Anterior cingulate cortex (tissue), 58 donors: ENCODE results near the gene SPN.
"Not testable (repeated sequence)": the region's sequence is repeated elsewhere in the genome, so short reads cannot be mapped to it uniquely, and the experiment has no call there.

Experiments used
- DNase-seq, 58 donors: peaks; one replicate each; lab custom pipeline; 2025; lab: John Stamatoyannopoulos, UW

SPN gene, protein sequence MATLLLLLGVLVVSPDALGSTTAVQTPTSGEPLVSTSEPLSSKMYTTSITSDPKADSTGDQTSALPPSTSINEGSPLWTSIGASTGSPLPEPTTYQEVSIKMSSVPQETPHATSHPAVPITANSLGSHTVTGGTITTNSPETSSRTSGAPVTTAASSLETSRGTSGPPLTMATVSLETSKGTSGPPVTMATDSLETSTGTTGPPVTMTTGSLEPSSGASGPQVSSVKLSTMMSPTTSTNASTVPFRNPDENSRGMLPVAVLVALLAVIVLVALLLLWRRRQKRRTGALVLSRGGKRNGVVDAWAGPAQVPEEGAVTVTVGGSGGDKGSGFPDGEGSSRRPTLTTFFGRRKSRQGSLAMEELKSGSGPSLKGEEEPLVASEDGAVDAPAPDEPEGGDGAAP

DNA sequence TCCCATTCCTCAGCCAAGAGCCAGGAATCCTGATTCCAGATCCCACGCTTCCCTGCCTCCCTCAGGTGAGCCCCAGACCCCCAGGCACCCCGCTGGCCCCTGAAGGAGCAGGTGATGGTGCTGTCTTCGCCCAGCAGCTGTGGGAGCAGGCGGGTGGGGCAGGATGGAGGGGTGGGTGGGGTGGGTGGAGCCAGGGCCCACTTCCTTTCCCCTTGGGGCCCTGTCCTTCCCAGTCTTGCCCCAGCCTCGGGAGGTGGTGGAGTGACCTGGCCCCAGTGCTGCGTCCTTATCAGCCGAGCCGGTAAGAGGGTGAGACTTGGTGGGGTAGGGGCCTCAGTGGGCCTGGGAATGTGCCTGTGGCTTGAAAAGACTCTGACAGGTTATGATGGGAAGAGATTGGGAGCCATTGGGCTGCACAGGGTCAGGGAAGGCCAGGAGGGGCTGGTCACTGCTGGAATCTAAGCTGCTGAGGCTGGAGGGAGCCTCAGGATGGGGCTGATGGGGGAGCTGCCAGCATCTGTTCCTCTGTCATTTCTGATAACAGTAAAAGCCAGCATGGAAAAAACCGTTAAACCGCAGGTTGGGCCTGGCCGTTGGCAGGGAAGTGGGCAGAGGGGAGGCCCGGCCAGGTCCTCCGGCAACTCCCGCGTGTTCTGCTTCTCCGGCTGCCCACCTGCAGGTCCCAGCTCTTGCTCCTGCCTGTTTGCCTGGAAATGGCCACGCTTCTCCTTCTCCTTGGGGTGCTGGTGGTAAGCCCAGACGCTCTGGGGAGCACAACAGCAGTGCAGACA, at the start of gene SPN:
Gene SPN (plus strand): TSS at position 232 of the 791 bp plus-strand sequence. CDS start 482 bp downstream, at position 714.
- DNase-seq, result no peak

DNA sequence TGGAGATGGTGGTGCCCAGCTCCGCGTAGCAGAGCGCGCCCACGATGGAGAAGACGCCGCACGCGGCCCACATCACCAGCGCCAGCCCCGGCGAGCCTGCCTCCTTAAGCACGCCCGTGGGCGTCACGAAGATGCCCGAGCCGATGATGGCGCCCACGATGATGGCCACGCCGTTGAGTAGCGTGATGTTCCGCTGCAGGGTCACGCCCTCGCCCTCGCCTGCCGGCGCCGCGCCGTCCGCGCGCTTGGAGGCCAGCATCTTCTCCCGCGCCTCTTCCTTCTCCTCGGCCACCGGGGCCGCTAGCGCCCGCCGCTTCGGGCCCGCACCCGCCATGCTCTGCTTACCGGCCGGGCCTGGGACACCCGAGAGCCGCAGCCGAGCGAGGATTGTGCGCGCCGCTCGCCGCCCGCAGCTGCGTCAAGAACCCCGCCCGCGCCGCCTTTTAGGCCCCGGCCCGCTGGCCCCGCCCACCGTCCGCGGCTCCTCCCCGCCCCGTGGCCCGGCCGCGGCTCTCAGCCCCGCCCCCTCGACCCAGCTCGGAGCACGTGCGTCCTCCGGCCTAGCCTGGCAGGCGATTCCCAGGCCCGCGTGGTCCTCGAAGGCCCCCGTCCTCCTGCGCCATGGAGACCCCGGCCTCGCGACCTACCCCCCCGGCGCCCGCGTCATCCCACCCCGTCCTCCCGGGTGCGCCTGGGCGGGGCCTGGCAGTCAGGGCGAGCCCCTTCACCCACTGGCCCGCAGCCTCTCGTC, 49.6 kb upstream of the SPN start:
- peak in 55 of 58 donors; percentile 36 to 94 (median 77) for DNase-seq

DNA sequence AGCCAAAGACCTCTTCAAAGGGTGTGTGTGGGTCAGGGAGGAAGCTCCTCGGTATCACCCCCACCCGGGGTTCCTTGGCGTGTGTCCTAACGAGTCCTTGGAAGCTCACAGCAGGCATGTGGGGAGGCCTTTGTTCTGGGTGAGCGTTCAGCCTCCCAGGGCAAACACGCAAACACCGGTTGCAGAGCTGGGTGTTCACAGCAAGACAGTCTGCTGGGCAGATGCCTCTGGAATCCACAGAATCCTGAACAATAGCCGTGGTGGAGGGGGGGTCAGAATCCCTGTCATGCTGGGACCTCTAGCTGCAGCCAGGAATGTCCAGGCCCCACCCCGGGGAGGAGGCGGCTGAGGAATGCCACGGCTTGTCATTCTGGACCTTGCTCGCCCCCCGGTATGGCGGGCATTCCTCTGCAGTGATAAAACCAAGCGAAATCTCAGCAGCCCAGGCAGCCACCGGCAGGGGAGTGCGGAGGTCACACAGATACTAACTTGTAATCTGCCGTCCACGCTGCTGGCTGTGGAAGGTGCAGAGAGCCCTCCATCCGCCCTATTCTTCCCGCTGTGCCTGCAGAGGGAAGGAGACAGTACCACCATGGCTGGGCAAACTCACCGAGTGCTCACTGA, 48.2 kb upstream of the SPN start:
- DNase-seq, result peak in 4 of 58 donors; percentile 11 to 50 (median 16)

DNA sequence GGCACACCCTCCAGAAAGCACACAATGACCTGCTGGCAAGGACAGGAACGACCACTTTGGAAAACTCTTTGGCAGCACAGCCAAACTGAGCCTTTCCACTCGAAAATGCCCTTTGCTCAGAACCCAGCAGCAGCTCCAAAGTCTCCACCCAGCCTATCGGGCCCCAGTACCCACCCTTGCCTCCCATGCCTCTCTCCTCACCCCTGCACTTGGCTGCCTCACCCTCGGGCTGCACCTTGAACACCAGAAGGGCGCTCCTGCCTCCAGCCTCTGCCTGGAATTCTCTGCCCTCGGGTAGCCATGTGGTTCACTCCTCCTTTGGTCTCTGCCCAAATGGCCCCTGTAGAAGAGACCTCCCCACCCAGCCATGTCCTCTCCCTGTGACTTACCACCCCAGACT, 46.9 kb upstream of the SPN start:
- not testable (repeated sequence) for DNase-seq

DNA sequence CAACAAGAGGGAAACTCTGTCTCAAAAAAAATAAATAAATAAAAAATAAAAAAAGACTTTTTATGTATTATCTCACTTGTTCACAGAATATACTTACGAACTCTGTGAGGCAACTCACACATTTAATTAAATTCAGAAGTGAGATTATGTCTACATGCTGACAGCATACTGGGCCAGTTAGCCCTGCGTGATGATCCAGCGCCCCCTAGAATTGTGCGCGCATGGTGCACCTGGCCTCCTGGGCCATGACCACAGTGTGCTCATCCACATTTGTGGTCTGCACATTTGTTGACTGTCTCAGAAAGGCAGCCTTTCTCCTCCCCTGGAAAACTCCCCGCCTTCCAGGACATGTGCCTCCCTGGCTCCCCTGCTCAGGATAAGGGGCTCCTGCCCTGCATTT, 42.5 kb upstream of the SPN start:
- not testable (repeated sequence) for DNase-seq

DNA sequence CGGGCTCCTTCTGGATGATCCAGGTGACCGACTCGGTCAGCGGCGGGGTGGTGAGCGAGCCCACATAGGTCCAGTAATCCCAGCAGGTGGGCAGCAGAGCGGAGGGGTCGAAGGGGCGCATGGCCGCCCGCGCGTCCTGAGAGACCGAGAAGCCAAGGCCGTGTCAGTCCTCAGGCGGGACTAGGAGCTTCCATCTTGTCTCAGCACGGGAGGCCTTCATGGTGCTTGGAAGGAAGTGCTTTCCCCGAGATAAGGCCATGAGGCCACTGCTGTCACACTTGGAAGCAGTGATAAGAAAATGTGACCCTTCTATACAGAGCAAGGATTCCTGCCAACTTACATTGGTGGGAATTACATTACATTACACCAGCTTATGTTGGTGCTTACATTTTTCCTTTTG, 40.3 kb upstream of the SPN start:
- DNase-seq, result not testable (repeated sequence)

DNA sequence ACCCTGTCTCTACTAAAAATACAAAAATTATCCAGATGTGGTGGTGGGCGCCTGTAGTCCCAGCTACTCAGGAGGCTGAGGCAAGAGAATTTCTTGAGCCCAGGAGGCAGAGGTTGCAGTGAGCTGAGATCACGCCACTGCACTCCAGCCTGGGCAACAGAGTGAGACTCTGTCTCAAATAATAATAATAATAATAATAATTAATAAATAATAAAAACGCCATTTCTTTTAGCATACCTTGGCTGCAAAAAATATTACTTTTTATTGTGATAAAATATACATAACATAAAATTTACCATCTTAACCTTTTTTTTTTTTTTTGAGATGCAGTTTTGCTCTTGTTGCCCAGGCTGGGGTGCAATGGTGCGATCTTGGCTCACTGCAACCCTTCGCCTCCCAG, 39.8 kb upstream of the SPN start:
- not testable (repeated sequence) for DNase-seq

DNA sequence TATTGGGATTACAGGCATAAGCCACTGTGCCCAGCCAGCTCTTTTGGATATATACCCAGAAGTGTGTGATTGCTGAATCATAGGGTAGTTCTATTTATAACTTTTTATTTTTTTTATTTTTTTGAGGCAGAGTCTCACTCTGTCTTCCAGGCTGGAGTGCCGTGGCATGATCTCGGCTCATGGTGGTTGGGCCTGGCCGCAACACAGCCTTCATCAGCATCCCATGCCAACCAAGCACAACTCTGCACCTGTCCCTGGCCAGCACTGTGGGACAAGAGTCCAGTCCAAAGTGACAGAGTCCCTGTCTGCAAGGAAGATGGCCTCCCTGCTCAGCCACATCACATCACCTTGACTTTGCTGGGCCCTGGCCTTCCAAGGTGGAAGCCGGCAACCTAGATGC, 37.9 kb upstream of the SPN start:
- not testable (repeated sequence) for DNase-seq

DNA sequence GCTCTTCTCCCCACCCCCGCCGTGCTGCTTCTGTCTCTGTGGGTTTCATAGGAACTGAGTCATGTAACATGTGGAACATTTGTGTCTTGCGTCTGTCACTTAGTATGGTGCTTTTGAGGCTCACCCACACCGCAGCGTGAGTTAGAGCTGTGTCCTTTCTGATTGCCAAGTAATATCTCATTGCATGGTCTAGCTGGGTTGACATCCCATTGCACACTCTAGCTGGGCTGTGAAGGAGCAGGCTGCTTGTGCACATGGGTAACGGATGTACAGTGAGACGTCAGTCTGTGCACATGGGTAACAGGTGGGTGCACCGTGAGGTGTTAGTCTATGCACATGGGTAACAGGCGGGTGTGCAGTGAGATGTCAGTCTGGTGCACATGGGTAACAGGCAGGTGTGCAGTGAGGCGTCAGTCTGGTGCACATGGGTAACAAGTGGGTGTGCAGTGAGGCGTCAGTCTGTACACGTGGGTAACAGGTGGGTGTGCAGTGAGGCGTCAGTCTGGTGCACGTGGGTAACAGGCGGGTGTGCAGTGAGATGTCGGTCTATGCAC, 36.2 kb upstream of the SPN start:
- not testable (repeated sequence) for DNase-seq

DNA sequence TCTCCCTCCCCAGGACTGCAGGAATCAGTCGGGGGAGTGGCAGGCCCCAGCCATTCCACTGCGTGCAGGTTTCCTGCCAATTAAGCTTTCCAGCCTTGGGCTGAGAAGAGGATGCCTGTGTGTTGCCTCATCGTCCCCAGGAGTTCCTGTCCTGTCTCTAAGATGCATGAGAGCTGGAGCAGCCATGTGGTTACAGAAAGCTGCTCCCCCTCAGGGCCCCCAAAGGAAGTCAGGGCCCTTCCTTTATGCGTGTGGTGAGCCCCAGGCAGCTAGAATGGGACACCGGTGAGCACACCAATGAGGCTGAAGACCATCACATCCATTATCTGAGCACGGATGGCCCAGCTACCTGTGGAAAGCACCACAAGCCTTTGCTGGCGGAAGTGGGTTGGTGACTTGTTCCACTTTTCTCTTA, 35.4 kb upstream of the SPN start:
- not testable (repeated sequence) for DNase-seq

DNA sequence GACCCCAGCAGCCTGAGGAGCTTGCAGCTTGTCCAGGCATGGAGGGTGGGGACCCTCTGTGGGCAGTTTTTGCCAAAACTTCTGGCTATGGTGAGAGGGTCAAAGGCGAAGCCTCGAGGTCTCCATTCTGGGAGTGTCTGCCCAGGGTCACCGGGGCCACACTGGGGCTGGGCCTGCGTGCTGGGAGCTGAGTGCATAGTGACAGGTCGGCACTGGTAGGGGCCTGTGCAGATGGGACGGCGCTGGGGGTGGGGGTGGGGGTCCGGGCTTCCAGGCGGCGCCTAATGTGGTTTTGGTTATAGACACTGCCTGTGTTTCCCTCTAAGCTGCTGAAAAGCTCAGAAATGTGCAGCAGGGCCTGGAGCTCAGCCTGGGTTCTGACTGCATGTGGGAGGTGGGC, 34.3 kb upstream of the SPN start:
- DNase-seq, result not testable (repeated sequence)

DNA sequence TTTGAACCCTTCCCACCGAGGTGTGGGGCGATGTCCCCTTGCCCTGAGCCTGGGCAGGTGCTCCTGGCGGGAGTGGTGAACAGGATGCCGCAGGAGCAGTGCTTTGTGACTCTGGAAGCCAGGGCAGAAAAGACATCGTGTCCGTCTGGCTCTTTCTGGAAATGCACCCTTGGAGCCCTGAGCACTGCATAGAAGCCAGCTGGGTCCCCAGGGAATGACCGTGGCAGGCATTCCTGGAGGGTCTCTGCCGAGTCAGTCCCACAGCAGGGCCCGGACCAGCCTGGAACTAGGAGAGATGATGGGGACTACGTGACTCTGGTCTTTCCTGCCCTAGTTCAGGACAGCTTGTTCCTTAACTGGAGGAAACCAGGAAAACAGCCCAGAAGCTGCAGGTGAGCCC, 33.7 kb upstream of the SPN start:
- DNase-seq, result not testable (repeated sequence)

DNA sequence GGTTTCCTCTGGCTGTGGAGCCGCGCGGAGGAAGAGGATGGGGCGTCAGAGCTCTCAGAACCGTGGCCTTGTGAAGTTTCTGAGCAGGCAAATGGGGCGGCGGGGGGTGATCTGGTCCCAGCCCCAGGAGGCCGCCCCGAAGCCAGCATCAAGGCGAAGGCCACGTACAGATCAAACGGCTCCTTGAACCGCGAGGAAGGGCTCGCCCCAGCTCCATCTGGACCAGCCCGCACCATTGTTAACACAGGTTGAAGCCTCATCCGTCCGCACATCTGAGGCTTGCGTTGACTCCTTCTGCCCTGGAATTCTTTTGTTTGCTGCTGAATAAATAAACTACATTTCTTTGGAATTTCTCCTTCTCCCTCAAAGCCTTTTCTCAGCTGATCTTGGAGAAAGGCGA, 31.4 kb upstream of the SPN start:
- not testable (repeated sequence) for DNase-seq

DNA sequence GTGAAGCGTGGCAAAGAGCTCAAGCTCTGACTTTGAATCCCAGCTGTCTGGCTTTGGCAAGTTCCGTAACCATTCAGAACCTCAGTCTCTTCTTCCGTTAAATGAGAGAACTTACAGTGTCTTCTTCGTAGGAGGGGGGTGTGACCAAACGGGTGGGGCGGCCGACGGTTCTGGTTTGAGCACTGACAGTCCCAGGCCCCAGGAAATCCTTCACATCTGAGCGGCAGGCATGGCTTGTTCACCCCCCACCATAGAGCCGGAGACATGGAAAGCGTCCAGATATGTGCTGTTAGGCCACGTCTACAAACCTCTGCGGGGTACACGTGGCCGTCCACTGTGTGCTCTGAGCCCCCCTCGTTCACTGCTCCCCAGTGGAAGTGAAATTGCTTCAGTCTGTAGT, 27.1 kb upstream of the SPN start:
- not testable (repeated sequence) for DNase-seq

DNA sequence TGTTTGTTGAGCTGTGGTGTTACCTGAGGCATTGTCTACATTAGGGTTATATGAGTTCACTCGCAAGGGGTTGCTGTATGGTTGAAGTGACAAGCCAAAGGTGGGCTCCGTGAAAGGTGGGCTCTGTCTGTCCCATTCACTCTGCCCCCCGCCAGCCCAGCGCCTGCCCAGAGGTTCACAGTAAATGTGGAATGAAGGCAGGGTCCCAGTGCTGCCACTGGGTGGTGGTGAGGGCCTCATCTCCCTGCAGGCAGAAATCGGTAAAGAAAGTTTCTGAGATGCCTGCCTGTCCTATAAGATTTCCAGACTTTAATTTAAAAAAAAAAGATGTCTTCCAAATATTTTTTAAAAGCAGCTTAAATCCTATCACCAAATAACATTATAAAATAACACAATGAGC, 26.7 kb upstream of the SPN start:
- DNase-seq, result not testable (repeated sequence)

DNA sequence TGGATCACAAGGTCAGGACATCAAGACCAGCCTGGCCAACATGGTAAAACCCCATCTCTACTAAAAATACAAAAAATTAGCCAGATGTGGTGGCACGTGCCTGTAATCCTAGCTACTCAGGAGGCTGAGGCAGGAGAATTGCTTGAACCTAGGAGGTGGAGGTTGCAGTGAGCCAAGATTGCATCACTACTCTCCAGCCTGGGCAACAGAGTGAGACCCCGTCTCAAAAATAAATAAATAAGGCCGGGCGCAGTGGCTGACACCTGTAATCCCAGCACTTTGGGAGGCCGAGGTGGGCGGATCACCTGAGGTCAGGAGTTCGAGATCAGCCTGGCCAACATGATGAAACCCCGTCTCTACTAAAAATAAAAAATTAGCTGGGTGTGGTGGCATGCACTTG, 24.3 kb upstream of the SPN start:
- DNase-seq, result not testable (repeated sequence)

DNA sequence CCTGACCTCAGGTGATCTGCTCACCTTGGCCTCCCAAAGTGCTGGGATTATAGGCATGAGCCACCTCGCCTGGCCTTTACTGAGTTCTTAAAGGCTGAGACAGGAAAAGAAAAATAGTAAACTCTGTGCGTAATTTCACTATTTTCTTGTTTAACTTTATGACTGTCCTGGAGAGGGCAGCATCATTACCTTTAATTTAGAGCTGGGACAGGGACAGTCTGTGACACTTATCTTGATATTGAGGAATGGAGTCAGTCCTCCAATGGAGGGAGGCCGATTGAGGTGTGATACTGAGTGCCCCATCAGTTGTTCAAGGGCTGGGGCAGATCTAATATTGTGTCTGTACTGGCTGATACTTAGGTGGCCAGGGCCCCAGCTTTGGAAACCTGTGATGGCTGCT, 21.5 kb upstream of the SPN start:
- no peak for DNase-seq

DNA sequence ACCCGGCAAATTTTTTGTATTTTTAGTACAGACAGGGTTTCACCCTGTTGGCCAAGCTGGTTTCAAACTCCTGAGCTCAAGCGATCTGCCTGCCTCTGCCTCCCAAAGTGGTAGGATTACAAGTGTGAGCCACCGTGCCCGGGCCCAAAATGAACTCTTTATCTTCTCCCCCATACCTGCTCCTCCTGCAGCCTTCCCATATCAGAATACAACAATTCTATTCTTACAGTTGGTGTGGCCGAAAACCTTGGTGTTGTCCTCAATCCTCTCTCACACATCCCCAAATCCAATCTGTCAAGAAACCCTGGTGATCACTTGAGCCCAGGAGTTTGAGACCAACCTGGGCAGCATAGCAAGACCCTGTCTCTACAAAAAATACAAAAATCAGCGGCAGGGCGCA, 19.5 kb upstream of the SPN start:
- no peak for DNase-seq

DNA sequence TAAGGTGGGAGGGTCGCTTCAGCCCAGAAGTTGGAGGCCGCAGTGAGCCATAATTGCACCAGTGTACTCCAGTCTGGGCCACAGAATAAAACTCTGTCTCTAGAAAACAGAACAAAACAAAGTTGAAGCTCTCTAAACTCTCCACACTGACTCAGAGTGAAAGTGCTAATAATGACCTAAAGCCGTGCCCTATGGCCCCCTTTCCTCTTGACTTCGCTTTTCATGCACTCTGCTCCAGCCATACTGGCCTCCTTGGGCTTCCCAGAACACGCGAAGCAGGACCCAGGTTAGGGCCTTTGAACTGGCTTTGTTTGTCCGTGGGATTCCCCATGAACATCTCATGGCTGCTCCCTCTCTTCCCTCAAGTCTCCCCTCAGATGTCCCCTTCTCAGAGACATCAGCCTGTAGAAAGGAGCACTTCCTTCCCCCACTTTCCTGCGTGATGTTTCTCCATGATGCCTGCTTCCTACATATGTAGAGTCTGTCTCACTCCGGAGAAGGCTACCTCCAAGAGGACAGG, 18.6 kb upstream of the SPN start:
- DNase-seq, result peak in 1 of 58 donors; percentile 3
